ENCODE measurements around the gene ACBD6. TPM values are rescaled to one million over a fixed set of nuclear protein-coding genes. Genes with fewer than 3 reads are reported as not detected.

Gene ACBD6
- total and polyA plus RNA-seq, 2 of the 4 experiments (the other 2 are of a cell fraction) = 52.5 to 59.1 TPM

DNA sequence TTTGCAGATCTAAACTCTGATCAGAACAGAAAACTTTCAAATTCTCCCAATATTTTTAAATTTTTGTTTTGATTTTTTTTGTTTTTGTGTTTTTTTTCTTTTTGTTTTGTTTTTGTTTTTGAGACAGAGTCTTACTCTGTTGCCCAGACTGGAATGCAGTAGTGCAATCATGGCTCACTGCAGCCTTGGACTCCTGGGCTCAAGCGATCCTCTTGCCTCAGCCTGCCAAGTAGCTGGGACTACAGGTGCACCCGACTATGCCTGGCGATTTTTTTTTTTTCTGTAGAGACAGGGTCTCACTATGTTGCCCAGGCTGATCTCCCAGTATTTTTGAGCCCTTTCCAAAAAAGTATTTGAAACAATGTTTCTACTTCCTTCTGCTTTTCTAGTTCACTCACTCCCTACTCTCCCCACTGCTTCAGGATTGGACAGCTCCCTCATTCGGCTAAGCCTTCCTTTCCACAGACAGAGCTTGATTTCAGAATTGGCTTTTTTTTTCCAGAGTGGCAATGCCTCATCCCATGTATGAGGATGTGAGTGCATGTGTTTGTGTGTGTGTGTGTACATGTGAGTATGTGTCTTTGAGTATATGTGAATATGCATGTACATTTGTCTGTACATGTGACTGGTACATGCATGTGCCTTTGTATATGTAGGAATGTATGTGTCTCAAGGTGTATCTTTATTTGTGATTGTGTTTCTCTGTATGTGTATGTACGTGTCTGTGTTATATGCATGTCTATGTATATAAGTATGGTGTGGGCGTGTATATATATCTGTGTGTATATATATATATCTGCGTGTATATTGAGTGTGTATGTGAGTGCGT, 260.4 kb downstream of the ACBD6 start:
- Histone ChIP-seq H3K27ac (ENCODE audit: insufficient read depth, low read length) (no peak overlapping the region), H3K56ac (ENCODE audit: extremely low read depth, insufficient read depth, low read length) (no peak overlapping the region), H3K14ac (replicated peaks; ENCODE audit: low read depth, low read length) (no peak overlapping the region), H2BK120ac (ENCODE audit: low read depth, low read length) (no peak overlapping the region), H4K5ac (ENCODE audit: low read depth, low read length) (no peak overlapping the region), H3K4me1 (ENCODE audit: control insufficient read depth, insufficient read depth, low read length) (no peaks in the 10 kb centered on the region), H3K9me1 (ENCODE audit: insufficient read depth, low read length) (no peaks in the 10 kb centered on the region), H3K23ac (ENCODE audit: low read depth, low read length) (no peak overlapping the region), H3K4me3 (ENCODE audit: insufficient read depth, low read depth, low read length) (no peak overlapping the region), H2AK5ac (ENCODE audit: low read depth, low read length) (no peak overlapping the region), H3K36me3 (ENCODE audit: control insufficient read depth, insufficient read depth, low read length) (no peaks in the 10 kb centered on the region), H3K4ac (ENCODE audit: low read depth, low read length) (no peak overlapping the region), H4K91ac (ENCODE audit: insufficient read depth, low read depth, low read length) (no peak overlapping the region), H3K27me3 (ENCODE audit: control insufficient read depth, insufficient read depth, low read length) (peaks cover 63% of the 10 kb centered on the region), H2BK20ac (ENCODE audit: low read depth, low read length) (no peak overlapping the region), H3K9me3 (ENCODE audit: control insufficient read depth, insufficient read depth, low read length) (peaks cover 4% of the 10 kb centered on the region), H4K20me1 (ENCODE audit: insufficient read depth, low read length) (peaks cover 4% of the 10 kb centered on the region; the same call in 1 of the 2 replicates), H2BK5ac (ENCODE audit: low read depth, low read length, poor library complexity, severe bottlenecking) (no peak overlapping the region), H3K4me2 (ENCODE audit: low read depth, low read length) (no peak overlapping the region), H3K9ac (ENCODE audit: low read depth, low read length) (no peak overlapping the region), H3K79me1 (ENCODE audit: low read depth in 1 of 2, low read length in 2 of 2) (no peaks in the 10 kb centered on the region), H2AK9ac (replicated peaks; ENCODE audit: low read depth, low read length, poor library complexity) (no peak overlapping the region), H2BK15ac (ENCODE audit: low read depth, low read length) (no peak overlapping the region), H2AFZ (replicated peaks; ENCODE audit: low read length, poor library complexity) (no peak overlapping the region), H3K18ac (ENCODE audit: low read depth, low read length) (no peak overlapping the region), H4K8ac (ENCODE audit: low read depth in 2 of 2, low read length in 2 of 2) (no peak overlapping the region)
- dilution Hi-C loops (cut with HindIII; ENCODE audit: low sequenced_read_pairs, unreplicated experiment) (no loop called here), intact Hi-C loops (cut with micrococcal nuclease) (no loop called here), in situ Hi-C loops (cut with MboI; ENCODE audit: low sequenced_read_pairs) (no loop called here)
- WGBS, 2 experiments (ENCODE audit: extremely low coverage in 2 of 2, insufficient read length in 1 of 2) = 80% methylated on average over 7 of the region's 8 CpGs; no CpG with 5 or more reads in 1 of the 2 experiments
- ChIA-PET POLR2A (ENCODE audit: unreplicated experiment) (no interaction called here), CTCF (interaction anchor here (0.8 kb wide), 1 partner anchor 11 kb away, joined by 5 read pairs; no protein-coding TSS in a partner anchor)
- no TSS peak for BruUV-seq (replicated peaks)
- DNase-seq = peak; percentile 31
- ATAC-seq (ENCODE audit: low read depth) = peak; percentile 72
- TF ChIP-seq RAD21 (IDR thresholded peaks at IDR 0.05; ENCODE audit: low read length) = no peak
- no peak for TF ChIP-seq SMC3 (IDR thresholded peaks at IDR 0.05; ENCODE audit: low read depth, low read length)
- TF ChIP-seq RFX5 (IDR thresholded peaks at IDR 0.05; ENCODE audit: low read depth, low read length) = no peak
- TF ChIP-seq CEBPB (IDR thresholded peaks at IDR 0.05; ENCODE audit: low read depth, low read length) = no peak
- TF ChIP-seq BHLHE40 (IDR thresholded peaks at IDR 0.05; ENCODE audit: low read depth, low read length) = no peak
- no peak for TF ChIP-seq NFE2L2 (IDR thresholded peaks at IDR 0.05; ENCODE audit: low read depth, low read length)
- TF ChIP-seq MAZ (IDR thresholded peaks at IDR 0.05; ENCODE audit: borderline replicate concordance, low read depth, low read length) = no peak
- TF ChIP-seq CHD1 (IDR thresholded peaks at IDR 0.05; ENCODE audit: low read depth, low read length) = no peak
- TF ChIP-seq, protein P1, sequence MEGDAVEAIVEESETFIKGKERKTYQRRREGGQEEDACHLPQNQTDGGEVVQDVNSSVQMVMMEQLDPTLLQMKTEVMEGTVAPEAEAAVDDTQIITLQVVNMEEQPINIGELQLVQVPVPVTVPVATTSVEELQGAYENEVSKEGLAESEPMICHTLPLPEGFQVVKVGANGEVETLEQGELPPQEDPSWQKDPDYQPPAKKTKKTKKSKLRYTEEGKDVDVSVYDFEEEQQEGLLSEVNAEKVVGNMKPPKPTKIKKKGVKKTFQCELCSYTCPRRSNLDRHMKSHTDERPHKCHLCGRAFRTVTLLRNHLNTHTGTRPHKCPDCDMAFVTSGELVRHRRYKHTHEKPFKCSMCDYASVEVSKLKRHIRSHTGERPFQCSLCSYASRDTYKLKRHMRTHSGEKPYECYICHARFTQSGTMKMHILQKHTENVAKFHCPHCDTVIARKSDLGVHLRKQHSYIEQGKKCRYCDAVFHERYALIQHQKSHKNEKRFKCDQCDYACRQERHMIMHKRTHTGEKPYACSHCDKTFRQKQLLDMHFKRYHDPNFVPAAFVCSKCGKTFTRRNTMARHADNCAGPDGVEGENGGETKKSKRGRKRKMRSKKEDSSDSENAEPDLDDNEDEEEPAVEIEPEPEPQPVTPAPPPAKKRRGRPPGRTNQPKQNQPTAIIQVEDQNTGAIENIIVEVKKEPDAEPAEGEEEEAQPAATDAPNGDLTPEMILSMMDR (conservative IDR thresholded peaks at IDR 0.05; ENCODE audit: low read depth, low read length) = no peak
- no peak for TF ChIP-seq MAFK (IDR thresholded peaks at IDR 0.05; ENCODE audit: low read depth, low read length)
- no peak for TF ChIP-seq POLR2A (IDR thresholded peaks at IDR 0.05; ENCODE audit: low read depth, low read length)
- TF ChIP-seq MXI1 (IDR thresholded peaks at IDR 0.05; ENCODE audit: borderline replicate concordance, low read depth, low read length) = no peak
- TF ChIP-seq, protein P2, sequence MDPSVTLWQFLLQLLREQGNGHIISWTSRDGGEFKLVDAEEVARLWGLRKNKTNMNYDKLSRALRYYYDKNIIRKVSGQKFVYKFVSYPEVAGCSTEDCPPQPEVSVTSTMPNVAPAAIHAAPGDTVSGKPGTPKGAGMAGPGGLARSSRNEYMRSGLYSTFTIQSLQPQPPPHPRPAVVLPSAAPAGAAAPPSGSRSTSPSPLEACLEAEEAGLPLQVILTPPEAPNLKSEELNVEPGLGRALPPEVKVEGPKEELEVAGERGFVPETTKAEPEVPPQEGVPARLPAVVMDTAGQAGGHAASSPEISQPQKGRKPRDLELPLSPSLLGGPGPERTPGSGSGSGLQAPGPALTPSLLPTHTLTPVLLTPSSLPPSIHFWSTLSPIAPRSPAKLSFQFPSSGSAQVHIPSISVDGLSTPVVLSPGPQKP (IDR thresholded peaks at IDR 0.05; ENCODE audit: borderline replicate concordance, low read depth, low read length) = no peak
- TF ChIP-seq FOS (IDR thresholded peaks at IDR 0.05; ENCODE audit: low read depth, low read length) = no peak
- TF ChIP-seq RCOR1 (IDR thresholded peaks at IDR 0.05; ENCODE audit: insufficient replicate concordance, low read length) = no peak
